WTC11 (cell line): Measurements from ENCODE around the gene RUNX1. TPM values are rescaled to one million over a fixed set of nuclear protein-coding genes. Genes with fewer than 3 reads are reported as not detected.

Source experiments
- ATAC-seq: fragments of 200-7000 bp; cut with Tn5 transposase; 2 replicates; pipeline ENCODE4 v1.10.0; 2021; ENCODE audit warnings: mild to moderate bottlenecking, moderate library complexity
- CTCF ChIA-PET: fragments of 300-600 bp; sonication (Branson Sonifier 250); formaldehyde crosslinking; loops from one replicate; lab custom pipeline; 2021; ENCODE audit warnings: antibody characterized with exemption; lab: Charles Lee
- POLR2A ChIA-PET: fragments of 350-600 bp; sonication (Branson Sonifier 250); formaldehyde crosslinking; loops from one replicate; lab custom pipeline; 2021; ENCODE audit warnings: antibody characterized with exemption; lab: Charles Lee
- DNase-seq: peaks from one replicate; pipeline ENCODE4 v3.0.0; 2021; ENCODE audit warnings: low spot score
- H3K27ac Mint-ChIP-seq: 2 replicates; pipeline ENCODE4 v1.8.0; 2021; ENCODE audit warnings: mixed read lengths
- H3K27me3 Mint-ChIP-seq: 2 replicates; pipeline ENCODE4 v1.8.0; 2021; ENCODE audit warnings: low read depth, mild to moderate bottlenecking, moderate library complexity, mixed read lengths
- H3K36me3 Mint-ChIP-seq: 2 replicates; pipeline ENCODE4 v1.8.0; 2021; ENCODE audit warnings: mixed read lengths
- H3K4me1 Mint-ChIP-seq: 2 replicates; pipeline ENCODE4 v1.8.0; 2022; ENCODE audit warnings: mixed read lengths
- H3K4me3 Mint-ChIP-seq: 2 replicates; pipeline ENCODE4 v1.8.0; 2021; ENCODE audit warnings: mild to moderate bottlenecking, moderate library complexity, mixed read lengths
- H3K9me3 Mint-ChIP-seq: 2 replicates; pipeline ENCODE4 v1.8.0; 2021; ENCODE audit warnings: mixed read lengths
- AR ChIP-seq: fragments of 250-450 bp; sonication (Bioruptor Pico); IDR thresholded peaks from 2 replicates; pipeline ENCODE4 v1.9.0; 2021; ENCODE audit warnings: mild to moderate bottlenecking
- ATF2 ChIP-seq: sonication (generic); formaldehyde crosslinking; IDR thresholded peaks from 2 replicates; pipeline ENCODE4 v1.8.1; 2022; ENCODE audit warnings: low read depth, missing genetic modification reagents, borderline replicate concordance
- EMX1 ChIP-seq: fragments of 250-450 bp; sonication (Bioruptor Pico); IDR thresholded peaks from 2 replicates; pipeline ENCODE4 v1.8.0; 2021; ENCODE audit warnings: mild to moderate bottlenecking
- ESRRA ChIP-seq: sonication (generic); formaldehyde crosslinking; IDR thresholded peaks from 2 replicates; pipeline ENCODE4 v1.8.1; 2022; ENCODE audit warnings: mild to moderate bottlenecking, missing genetic modification reagents, borderline replicate concordance
- GRHL2 ChIP-seq: fragments of 250-450 bp; sonication (Bioruptor Pico); IDR thresholded peaks from 2 replicates; pipeline ENCODE4 v1.8.0; 2022; ENCODE audit warnings: mild to moderate bottlenecking, moderate library complexity; ENCODE audit not compliant: insufficient replicate concordance, severe bottlenecking
- GTF2I ChIP-seq: fragments of 250-450 bp; sonication (Bioruptor Pico); conservative IDR thresholded peaks from 2 replicates; pipeline ENCODE4 v1.4.0; 2021; ENCODE audit warnings: mild to moderate bottlenecking
- HMGA2 ChIP-seq: fragments of 250-450 bp; sonication (Bioruptor Pico); IDR thresholded peaks from 2 replicates; pipeline ENCODE4 v1.4.0; 2021; ENCODE audit warnings: mild to moderate bottlenecking, moderate library complexity
- IRF1 ChIP-seq: sonication (generic); formaldehyde crosslinking; IDR thresholded peaks from 2 replicates; pipeline ENCODE4 v1.8.0; 2023; ENCODE audit warnings: missing genetic modification reagents
- IRF2 ChIP-seq: sonication (generic); formaldehyde crosslinking; IDR thresholded peaks from 2 replicates; pipeline ENCODE4 v1.8.0; 2022; ENCODE audit warnings: low read depth, missing genetic modification reagents, borderline replicate concordance
- MLX ChIP-seq: sonication (generic); formaldehyde crosslinking; IDR thresholded peaks from 2 replicates; pipeline ENCODE4 v1.8.1; 2023; ENCODE audit warnings: mild to moderate bottlenecking, missing genetic modification reagents, moderate library complexity
- MXD4 ChIP-seq: fragments of 250-450 bp; sonication (Bioruptor Pico); IDR thresholded peaks from 2 replicates; pipeline ENCODE4 v1.8.0; 2021; ENCODE audit warnings: mild to moderate bottlenecking, moderate library complexity, borderline replicate concordance
- MYBL2 ChIP-seq: sonication (generic); formaldehyde crosslinking; IDR thresholded peaks from 2 replicates; pipeline ENCODE4 v1.8.1; 2023; ENCODE audit warnings: mild to moderate bottlenecking, moderate library complexity, missing genetic modification reagents
- NFATC4 ChIP-seq: fragments of 250-450 bp; sonication (Bioruptor Pico); IDR thresholded peaks from 2 replicates; pipeline ENCODE4 v1.9.0; 2021; ENCODE audit warnings: mild to moderate bottlenecking
- RELA ChIP-seq: sonication (generic); formaldehyde crosslinking; IDR thresholded peaks from 2 replicates; pipeline ENCODE4 v1.8.1; 2022; ENCODE audit warnings: missing genetic modification reagents, mild to moderate bottlenecking, borderline replicate concordance
- SMAD3 ChIP-seq: sonication (generic); formaldehyde crosslinking; IDR thresholded peaks from 2 replicates; pipeline ENCODE4 v1.8.0; 2022; ENCODE audit warnings: missing genetic modification reagents, mild to moderate bottlenecking, borderline replicate concordance
- TCF7 ChIP-seq: sonication (generic); formaldehyde crosslinking; IDR thresholded peaks from 2 replicates; pipeline ENCODE4 v1.8.0; 2022; ENCODE audit warnings: mild to moderate bottlenecking, low read depth, missing genetic modification reagents, moderate library complexity
- USF1 ChIP-seq: sonication (generic); formaldehyde crosslinking; IDR thresholded peaks from 2 replicates; pipeline ENCODE4 v1.8.0; 2022; ENCODE audit warnings: mild to moderate bottlenecking, missing genetic modification reagents
- ZBTB21 ChIP-seq: sonication (generic); formaldehyde crosslinking; IDR thresholded peaks from 2 replicates; pipeline ENCODE4 v1.8.1; 2023; ENCODE audit warnings: mild to moderate bottlenecking, missing genetic modification reagents, borderline replicate concordance
- ZNF396 ChIP-seq: fragments of 250-450 bp; sonication (Bioruptor Pico); IDR thresholded peaks from 2 replicates; pipeline ENCODE4 v1.8.0; 2021; ENCODE audit warnings: mild to moderate bottlenecking, moderate library complexity, borderline replicate concordance
- total RNA-seq: library from RNA; stranded (reverse); gene quantifications from 3 replicates; pipeline ENCODE4 v1.2.3, GENCODE V29; 2021
- TF ChIP-seq, protein P1 (sequence below): fragments of 250-450 bp; sonication (Bioruptor Pico); IDR thresholded peaks from 2 replicates; pipeline ENCODE4 v1.8.0; 2021; ENCODE audit warnings: mild to moderate bottlenecking
- TF ChIP-seq, protein P2 (sequence below): sonication (generic); formaldehyde crosslinking; IDR thresholded peaks from 2 replicates; pipeline ENCODE4 v1.8.1; 2023; ENCODE audit warnings: mild to moderate bottlenecking, missing genetic modification reagents

The RUNX1 gene
- total RNA-seq, 1 experiment from 2014 or later = 2.2 TPM

- Mint-ChIP-seq H3K4me3 (no peak overlapping the region), H3K27ac (no peak overlapping the region)
- POLR2A ChIA-PET = no interaction called here
Measured at GRCh38 chr21:34882719-34883131, 166.4 kb downstream of the RUNX1 start.

DNA sequence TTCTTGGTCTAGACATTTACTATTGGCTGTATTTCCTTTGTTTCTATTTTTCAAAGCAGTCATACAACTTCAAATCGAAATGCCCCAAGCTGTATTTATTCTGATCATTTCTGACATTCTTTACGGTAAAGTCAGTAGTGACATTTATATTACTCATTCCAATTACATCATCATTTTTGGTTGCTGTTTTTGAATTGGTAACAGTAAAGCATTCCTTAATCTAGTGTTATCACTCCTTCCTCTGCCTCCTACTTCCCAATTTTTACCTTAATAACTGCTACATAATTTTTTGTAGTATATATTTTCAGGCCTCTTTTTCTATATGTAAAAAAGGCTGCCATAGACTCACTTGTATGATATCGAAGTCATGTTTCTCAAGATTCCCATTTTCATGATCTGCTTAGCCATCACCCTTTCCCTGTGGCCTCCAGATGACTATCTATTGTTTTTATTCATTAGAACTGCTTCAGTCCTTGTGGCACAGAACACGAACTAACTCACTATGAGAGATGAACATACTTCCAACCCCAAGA, 167.2 kb downstream of the RUNX1 start:
- no peak for ATAC-seq
- Mint-ChIP-seq H3K27ac (no peak overlapping the region), H3K36me3 (no peaks in the 10 kb centered on the region), H3K4me1 (peaks cover 16% of the 10 kb centered on the region), H3K27me3 (peaks cover 61% of the 10 kb centered on the region), H3K4me3 (no peak overlapping the region), H3K9me3 (no peaks in the 10 kb centered on the region)
- ChIA-PET POLR2A (no interaction called here), CTCF (no interaction called here)
- no peak for TF ChIP-seq ATF2
- no peak for TF ChIP-seq AR (CRISPR knock-in tag)
- no peak for TF ChIP-seq IRF1
- no peak for TF ChIP-seq TCF7
- no peak for TF ChIP-seq SMAD3 (CRISPR knock-in tag)
- TF ChIP-seq ZBTB21 (CRISPR knock-in tag) = no peak
- no peak for TF ChIP-seq GTF2I
- no peak for TF ChIP-seq MXD4 (CRISPR knock-in tag)
- TF ChIP-seq NFATC4 (CRISPR knock-in tag) = no peak
- TF ChIP-seq, protein P1, sequence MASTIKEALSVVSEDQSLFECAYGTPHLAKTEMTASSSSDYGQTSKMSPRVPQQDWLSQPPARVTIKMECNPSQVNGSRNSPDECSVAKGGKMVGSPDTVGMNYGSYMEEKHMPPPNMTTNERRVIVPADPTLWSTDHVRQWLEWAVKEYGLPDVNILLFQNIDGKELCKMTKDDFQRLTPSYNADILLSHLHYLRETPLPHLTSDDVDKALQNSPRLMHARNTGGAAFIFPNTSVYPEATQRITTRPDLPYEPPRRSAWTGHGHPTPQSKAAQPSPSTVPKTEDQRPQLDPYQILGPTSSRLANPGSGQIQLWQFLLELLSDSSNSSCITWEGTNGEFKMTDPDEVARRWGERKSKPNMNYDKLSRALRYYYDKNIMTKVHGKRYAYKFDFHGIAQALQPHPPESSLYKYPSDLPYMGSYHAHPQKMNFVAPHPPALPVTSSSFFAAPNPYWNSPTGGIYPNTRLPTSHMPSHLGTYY (CRISPR knock-in tag) = no peak
- no peak for TF ChIP-seq EMX1
- TF ChIP-seq IRF2 (CRISPR knock-in tag) = no peak
- TF ChIP-seq RELA (CRISPR knock-in tag) = no peak
- TF ChIP-seq GRHL2 (CRISPR knock-in tag) = no peak
- no peak for TF ChIP-seq MYBL2 (CRISPR knock-in tag)
- no peak for TF ChIP-seq ZNF396 (CRISPR knock-in tag)
- TF ChIP-seq, protein P2, sequence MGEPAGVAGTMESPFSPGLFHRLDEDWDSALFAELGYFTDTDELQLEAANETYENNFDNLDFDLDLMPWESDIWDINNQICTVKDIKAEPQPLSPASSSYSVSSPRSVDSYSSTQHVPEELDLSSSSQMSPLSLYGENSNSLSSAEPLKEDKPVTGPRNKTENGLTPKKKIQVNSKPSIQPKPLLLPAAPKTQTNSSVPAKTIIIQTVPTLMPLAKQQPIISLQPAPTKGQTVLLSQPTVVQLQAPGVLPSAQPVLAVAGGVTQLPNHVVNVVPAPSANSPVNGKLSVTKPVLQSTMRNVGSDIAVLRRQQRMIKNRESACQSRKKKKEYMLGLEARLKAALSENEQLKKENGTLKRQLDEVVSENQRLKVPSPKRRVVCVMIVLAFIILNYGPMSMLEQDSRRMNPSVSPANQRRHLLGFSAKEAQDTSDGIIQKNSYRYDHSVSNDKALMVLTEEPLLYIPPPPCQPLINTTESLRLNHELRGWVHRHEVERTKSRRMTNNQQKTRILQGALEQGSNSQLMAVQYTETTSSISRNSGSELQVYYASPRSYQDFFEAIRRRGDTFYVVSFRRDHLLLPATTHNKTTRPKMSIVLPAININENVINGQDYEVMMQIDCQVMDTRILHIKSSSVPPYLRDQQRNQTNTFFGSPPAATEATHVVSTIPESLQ (CRISPR knock-in tag) = no peak
- no peak for TF ChIP-seq USF1 (CRISPR knock-in tag)
- DNase-seq = no peak

More at GRCh38 chr21:34882719-34883131, 166.4 kb downstream of the RUNX1 start:
- TF ChIP-seq HMGA2 (CRISPR knock-in tag) (no peak), MLX (CRISPR knock-in tag) (no peak), ESRRA (CRISPR knock-in tag) (no peak)
- TF ChIP-seq, all 79 proteins: peak for 0
- DNase-seq = no peak
- Mint-ChIP-seq H3K4me1 (peaks cover 19% of the 10 kb centered on the region), H3K27me3 (peaks cover 70% of the 10 kb centered on the region), H3K36me3 (no peaks in the 10 kb centered on the region), H3K9me3 (no peaks in the 10 kb centered on the region)
- ATAC-seq = no peak
- CTCF ChIA-PET = no interaction called here
